Fibroblast of pulmonary artery (primary cell): ENCODE measurements around the gene DUS1L.

Experiments used
- DNase-seq: peaks from one replicate; pipeline ENCODE4 v3.0.0-alpha.2; 2010; ENCODE audit warnings: low read depth
- H3K4me3 ChIP-seq: replicated peaks from 2 replicates; pipeline ENCODE4 v1.5.1; 2011; ENCODE audit warnings: low read depth, mild to moderate bottlenecking, control low read depth, low read length, moderate library complexity
- CTCF ChIP-seq: IDR thresholded peaks from 2 replicates; pipeline ENCODE4 v1.5.1; 2011; ENCODE audit warnings: mild to moderate bottlenecking, control low read depth, low read length, inconsistent platforms; ENCODE audit errors: missing control alignments

DUS1L gene

GRCh38 chr17:82077617-82078358 lies 12.2 kb upstream of the DUS1L start:
- TF ChIP-seq CTCF = no peak
- H3K4me3 ChIP-seq = no peak overlapping the region
- DNase-seq = peak; percentile 20

GRCh38 chr17:82076785-82077591 lies 11.4 kb upstream of the DUS1L start:
- no peak for TF ChIP-seq CTCF
- DNase-seq = no peak
- H3K4me3 ChIP-seq = no peak overlapping the region

GRCh38 chr17:82076018-82076784 lies 10.6 kb upstream of the DUS1L start:
- TF ChIP-seq CTCF = no peak
- DNase-seq = no peak
- H3K4me3 ChIP-seq = no peak overlapping the region

GRCh38 chr17:82073446-82073845 lies 7.8 kb upstream of the DUS1L start:
- DNase-seq = no peak
- no peak overlapping the region for H3K4me3 ChIP-seq
- no peak for TF ChIP-seq CTCF

GRCh38 chr17:82072827-82073226 lies 7.2 kb upstream of the DUS1L start:
- H3K4me3 ChIP-seq = no peak overlapping the region
- DNase-seq = no peak
- TF ChIP-seq CTCF = no peak

GRCh38 chr17:82070611-82071010 lies 5.0 kb upstream of the DUS1L start:
- H3K4me3 ChIP-seq = no peak overlapping the region
- DNase-seq = no peak
- TF ChIP-seq CTCF = no peak
